Trophoblast cell (in vitro differentiated cells and primary cell): Measurements from ENCODE around the gene TRAPPC2B.
"Not testable (repeated sequence)": the region's sequence is repeated elsewhere in the genome, so short reads cannot be mapped to it uniquely, and the experiment has no call there.

Experiments used
- DNase-seq, 2 donors: peaks; one replicate each; pipeline ENCODE4 v3.0.0-alpha.2; 2016
- H2AFZ ChIP-seq: 2 replicates; pipeline ENCODE4 v1.6.1; 2013; ENCODE audit warnings: low read length, moderate library complexity, mild to moderate bottlenecking; ENCODE audit not compliant: insufficient read depth, poor library complexity
- H2AK5ac ChIP-seq: 2 replicates; pipeline ENCODE4 v1.6.1; 2013; ENCODE audit warnings: mild to moderate bottlenecking, low read length
- H2BK120ac ChIP-seq: 2 replicates; pipeline ENCODE4 v1.6.1; 2013; ENCODE audit warnings: low read length, mild to moderate bottlenecking, moderate library complexity; ENCODE audit not compliant: insufficient read depth, poor library complexity
- H2BK12ac ChIP-seq: 2 replicates; pipeline ENCODE4 v1.6.1; 2013; ENCODE audit warnings: mild to moderate bottlenecking, low read length, moderate library complexity
- H2BK5ac ChIP-seq: 2 replicates; pipeline ENCODE4 v1.6.1; 2013; ENCODE audit warnings: low read length, low read depth, moderate library complexity, mild to moderate bottlenecking; ENCODE audit not compliant: poor library complexity
- H3K14ac ChIP-seq: 2 replicates; pipeline ENCODE4 v1.6.1; 2013; ENCODE audit warnings: mild to moderate bottlenecking, low read length
- H3K18ac ChIP-seq: 2 replicates; pipeline ENCODE4 v1.6.1; 2013; ENCODE audit warnings: mild to moderate bottlenecking, low read length
- H3K23ac ChIP-seq: 2 replicates; pipeline ENCODE4 v1.6.1; 2013; ENCODE audit warnings: low read length
- H3K27ac ChIP-seq: 2 replicates; pipeline ENCODE4 v1.5.1; 2013; ENCODE audit warnings: low read depth, mild to moderate bottlenecking, inconsistent platforms, low read length, moderate library complexity
- H3K27me3 ChIP-seq: 2 replicates; pipeline ENCODE4 v1.6.1; 2013; ENCODE audit warnings: inconsistent platforms, mild to moderate bottlenecking, low read length, moderate library complexity; ENCODE audit not compliant: insufficient read depth
- H3K36me3 ChIP-seq, 2 experiments: 1 replicate in 1 of 2; 2 replicates in 1 of 2; pipeline ENCODE4 v1.6.1; 2013; ENCODE audit warnings: low read length in 2 of 2, mild to moderate bottlenecking in 2 of 2, moderate library complexity in 1 of 2; ENCODE audit not compliant: insufficient read depth in 2 of 2, control insufficient read depth in 1 of 2
- H3K4ac ChIP-seq: 2 replicates; pipeline ENCODE4 v1.6.1; 2013; ENCODE audit warnings: low read depth, mild to moderate bottlenecking, low read length, moderate library complexity
- H3K4me1 ChIP-seq, 2 experiments: 1 replicate in 1 of 2; 2 replicates in 1 of 2; pipeline ENCODE4 v1.6.1; 2013; ENCODE audit warnings: low read length in 2 of 2, mild to moderate bottlenecking in 2 of 2, moderate library complexity in 1 of 2; ENCODE audit not compliant: insufficient read depth in 2 of 2, control insufficient read depth in 1 of 2
- H3K4me2 ChIP-seq: 2 replicates; pipeline ENCODE4 v1.6.1; 2013; ENCODE audit warnings: inconsistent platforms, mild to moderate bottlenecking, low read length, moderate library complexity
- H3K4me3 ChIP-seq: 2 replicates; pipeline ENCODE4 v1.5.1; 2013; ENCODE audit warnings: mild to moderate bottlenecking, low read depth, low read length, inconsistent platforms
- H3K79me1 ChIP-seq: one replicate; pipeline ENCODE4 v1.6.1; 2013; ENCODE audit warnings: low read length
- H3K79me2 ChIP-seq: 2 replicates; pipeline ENCODE4 v1.6.1; 2013; ENCODE audit warnings: low read length, mild to moderate bottlenecking; ENCODE audit not compliant: control insufficient read depth, insufficient read depth, poor library complexity
- H3K9ac ChIP-seq: 2 replicates; pipeline ENCODE4 v1.6.1; 2013; ENCODE audit warnings: mild to moderate bottlenecking, low read length
- H3K9me3 ChIP-seq: 2 replicates; pipeline ENCODE4 v1.6.1; 2013; ENCODE audit warnings: low read depth, mild to moderate bottlenecking, control low read depth, inconsistent platforms, low read length; ENCODE audit not compliant: insufficient read depth
- H4K12ac ChIP-seq: 2 replicates; pipeline ENCODE4 v1.6.1; 2013; ENCODE audit warnings: low read depth, mild to moderate bottlenecking, low read length, moderate library complexity
- H4K8ac ChIP-seq: 2 replicates; pipeline ENCODE4 v1.6.1; 2013; ENCODE audit warnings: low read depth, mild to moderate bottlenecking, low read length, moderate library complexity
- H4K91ac ChIP-seq: one replicate; pipeline ENCODE4 v1.6.1; 2013; ENCODE audit warnings: low read depth, mild to moderate bottlenecking, low read length, moderate library complexity
- WGBS: extraction: QIAGEN DNeasy Blood & Tissue Kit; methylation state at CpG from one replicate; pipeline ENCODE4 v1.1.7; 2013; ENCODE audit warnings: missing lambda C conversion rate; ENCODE audit not compliant: insufficient read length, insufficient coverage; ENCODE audit errors: extremely low coverage; 5-methylcytosine and 5-hydroxymethylcytosine counted together

Gene TRAPPC2B

DNA sequence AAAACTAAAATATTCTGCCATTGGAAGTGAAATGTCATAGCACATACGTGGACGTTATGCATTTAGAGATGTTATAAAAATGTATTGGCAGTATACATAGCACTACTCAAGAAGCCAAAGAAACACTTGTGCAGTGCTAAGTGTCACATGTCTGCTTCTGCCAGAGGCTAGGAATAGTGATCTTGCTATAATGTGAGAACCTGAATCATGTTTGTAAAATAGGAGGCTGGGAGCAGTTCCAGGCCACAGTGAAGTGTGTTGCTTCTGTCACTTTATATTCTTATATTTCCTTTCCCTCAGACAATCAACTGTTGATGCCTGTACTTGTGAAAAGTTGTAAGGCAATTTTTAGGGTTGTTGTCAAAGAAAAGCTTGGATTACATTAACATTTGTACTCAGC, 3.4 kb downstream of the TRAPPC2B start:
- H3K4ac ChIP-seq, result no peak overlapping the region
- H3K79me2 ChIP-seq, result peaks cover 4% of the 10 kb centered on the region
- no peak for DNase-seq
- no peak overlapping the region for H4K12ac ChIP-seq
- H3K27ac ChIP-seq, result no peak overlapping the region
- H3K4me3 ChIP-seq, result no peak overlapping the region
- peaks cover 0 to 4% of the 10 kb centered on the region in 2 experiments for H3K36me3 ChIP-seq
- H4K8ac ChIP-seq, result no peak overlapping the region
- H3K23ac ChIP-seq, result no peak overlapping the region
- H3K27me3 ChIP-seq, result no peaks in the 10 kb centered on the region
- no peak overlapping the region for H4K91ac ChIP-seq
- no CpG with 5 or more reads among the region's 2 CpGs for WGBS
- H3K4me2 ChIP-seq, result no peak overlapping the region
- no peak overlapping the region for H2AK5ac ChIP-seq
- H2BK5ac ChIP-seq, result no peak overlapping the region
- H3K4me1 ChIP-seq, result peaks cover 6 to 9% of the 10 kb centered on the region in 2 experiments
- H3K9me3 ChIP-seq, result no peaks in the 10 kb centered on the region
- no peak overlapping the region for H2BK120ac ChIP-seq
- H3K9ac ChIP-seq, result no peak overlapping the region
- H2BK12ac ChIP-seq, result no peak overlapping the region
- no peak overlapping the region for H2AFZ ChIP-seq
- no peak overlapping the region for H3K18ac ChIP-seq
- peaks cover 7% of the 10 kb centered on the region for H3K79me1 ChIP-seq
- no peak overlapping the region for H3K14ac ChIP-seq

DNA sequence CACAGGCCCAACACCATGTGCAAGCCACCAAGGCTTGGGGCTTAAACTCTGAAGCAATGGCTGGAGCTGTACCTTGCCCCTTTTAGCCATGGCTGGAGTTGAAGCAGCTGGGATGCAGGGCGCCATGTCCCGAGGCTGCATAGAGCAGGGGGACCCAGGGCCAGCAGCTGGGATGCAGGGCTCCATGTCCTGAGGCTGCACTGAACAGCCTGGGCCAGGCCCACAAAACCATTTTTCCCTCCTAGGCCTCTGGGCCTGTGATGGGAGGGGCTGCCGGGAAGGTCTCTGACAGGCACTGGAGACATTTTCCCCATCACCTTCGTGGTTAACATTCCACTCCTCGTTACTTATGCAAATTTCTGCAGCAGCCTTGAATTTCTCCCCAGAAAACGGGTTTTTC, 10.8 kb downstream of the TRAPPC2B start:
- H3K4ac ChIP-seq, result no peak overlapping the region
- H4K8ac ChIP-seq, result no peak overlapping the region
- H3K4me1 ChIP-seq, result no peaks in the 10 kb centered on the region
- no CpG with 5 or more reads among the region's 6 CpGs for WGBS
- no peak overlapping the region for H3K4me2 ChIP-seq
- H4K12ac ChIP-seq, result no peak overlapping the region
- no peak overlapping the region for H2BK12ac ChIP-seq
- no peak overlapping the region for H3K27ac ChIP-seq
- H3K18ac ChIP-seq, result no peak overlapping the region
- H4K91ac ChIP-seq, result no peak overlapping the region
- no peak overlapping the region for H2BK120ac ChIP-seq
- H3K79me2 ChIP-seq, result no peaks in the 10 kb centered on the region
- peaks cover 16 to 50% of the 10 kb centered on the region in 2 experiments for H3K36me3 ChIP-seq
- no peak overlapping the region for H3K4me3 ChIP-seq
- H3K79me1 ChIP-seq, result no peaks in the 10 kb centered on the region
- H3K9ac ChIP-seq, result no peak overlapping the region
- no peak overlapping the region for H3K23ac ChIP-seq
- no peak overlapping the region for H2AFZ ChIP-seq
- peaks cover 23% of the 10 kb centered on the region for H3K9me3 ChIP-seq
- H3K27me3 ChIP-seq, result no peaks in the 10 kb centered on the region
- no peak overlapping the region for H3K14ac ChIP-seq
- H2BK5ac ChIP-seq, result no peak overlapping the region
- DNase-seq, result no peak
- H2AK5ac ChIP-seq, result no peak overlapping the region

DNA sequence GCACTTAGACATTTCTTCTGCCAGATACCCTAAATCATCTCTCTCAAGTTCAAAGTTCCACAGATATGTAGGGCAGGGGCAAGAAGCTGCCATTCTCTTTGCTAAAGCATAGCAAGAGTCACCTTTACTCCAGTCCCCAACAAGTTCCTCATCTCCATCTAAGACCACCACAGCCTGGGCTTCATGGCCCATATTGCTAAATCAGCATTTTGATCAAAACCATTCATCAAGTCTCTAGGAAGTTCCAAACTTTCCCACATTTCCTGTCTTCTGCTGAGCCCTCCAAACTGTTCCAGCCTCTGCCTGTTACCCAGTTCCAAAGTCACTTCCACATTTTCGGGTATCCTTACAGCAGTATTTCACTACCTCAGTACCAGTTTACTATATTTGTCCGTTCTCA, 11.3 kb downstream of the TRAPPC2B start:
- WGBS, result no CpG with 5 or more reads among the region's 2 CpGs

DNA sequence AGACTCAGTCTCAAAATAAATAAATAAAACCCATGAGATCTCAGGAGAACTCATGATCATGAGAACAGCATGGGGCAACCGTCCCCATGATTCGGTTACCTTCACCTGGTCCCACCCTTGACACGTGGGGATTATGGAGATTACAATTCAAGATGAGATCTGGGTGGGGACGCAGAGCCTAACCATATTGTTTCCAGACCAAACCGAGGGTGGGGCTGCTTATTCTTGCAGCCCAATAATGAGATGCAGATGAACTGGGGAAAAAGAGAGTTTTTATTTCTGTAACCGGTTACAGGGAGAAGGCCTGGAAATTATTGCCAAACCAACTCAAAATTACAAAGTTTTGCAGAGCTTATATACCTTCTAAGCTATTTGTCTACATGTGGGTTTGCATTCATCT, 12.8 kb downstream of the TRAPPC2B start:
- no peak overlapping the region for H2BK12ac ChIP-seq
- H3K4me2 ChIP-seq, result no peak overlapping the region
- no peak overlapping the region for H2BK120ac ChIP-seq
- peaks cover 16 to 48% of the 10 kb centered on the region in 2 experiments for H3K36me3 ChIP-seq
- H3K4me1 ChIP-seq, result no peaks in the 10 kb centered on the region
- no peaks in the 10 kb centered on the region for H3K27me3 ChIP-seq
- no peak for DNase-seq
- H2AK5ac ChIP-seq, result no peak overlapping the region
- H3K79me1 ChIP-seq, result no peaks in the 10 kb centered on the region
- no peak overlapping the region for H3K23ac ChIP-seq
- H4K8ac ChIP-seq, result no peak overlapping the region
- peaks cover 24% of the 10 kb centered on the region for H3K9me3 ChIP-seq
- WGBS, result no CpG with 5 or more reads among the region's 6 CpGs
- H3K79me2 ChIP-seq, result no peaks in the 10 kb centered on the region
- no peak overlapping the region for H4K91ac ChIP-seq
- no peak overlapping the region for H3K18ac ChIP-seq
- no peak overlapping the region for H3K4ac ChIP-seq
- no peak overlapping the region for H3K14ac ChIP-seq
- H2BK5ac ChIP-seq, result no peak overlapping the region
- H3K4me3 ChIP-seq, result no peak overlapping the region
- no peak overlapping the region for H2AFZ ChIP-seq
- H3K27ac ChIP-seq, result no peak overlapping the region
- no peak overlapping the region for H3K9ac ChIP-seq
- H4K12ac ChIP-seq, result no peak overlapping the region

More for the DNA sequence above, 11.3 kb downstream of the TRAPPC2B start:
- not testable (repeated sequence) for H3K4me2 ChIP-seq, H3K27ac ChIP-seq, H3K4ac ChIP-seq, H2AK5ac ChIP-seq, H2BK5ac ChIP-seq, H3K4me3 ChIP-seq, DNase-seq, H3K9ac ChIP-seq, H3K79me2 ChIP-seq, H3K23ac ChIP-seq, H3K4me1 ChIP-seq, H4K8ac ChIP-seq, H3K27me3 ChIP-seq, H2AFZ ChIP-seq, H3K18ac ChIP-seq, H2BK12ac ChIP-seq, H4K12ac ChIP-seq, H3K14ac ChIP-seq, H3K79me1 ChIP-seq, H4K91ac ChIP-seq, H2BK120ac ChIP-seq
- Histone ChIP-seq H3K36me3 (peaks cover 16 to 50% of the 10 kb centered on the region in 2 experiments), H3K9me3 (peaks cover 23% of the 10 kb centered on the region)
